Measurements from ENCODE around the gene ADCY1.
"Not testable (repeated sequence)": the region's sequence is repeated elsewhere in the genome, so short reads cannot be mapped to it uniquely, and the experiment has no call there.

The ADCY1 gene

DNA sequence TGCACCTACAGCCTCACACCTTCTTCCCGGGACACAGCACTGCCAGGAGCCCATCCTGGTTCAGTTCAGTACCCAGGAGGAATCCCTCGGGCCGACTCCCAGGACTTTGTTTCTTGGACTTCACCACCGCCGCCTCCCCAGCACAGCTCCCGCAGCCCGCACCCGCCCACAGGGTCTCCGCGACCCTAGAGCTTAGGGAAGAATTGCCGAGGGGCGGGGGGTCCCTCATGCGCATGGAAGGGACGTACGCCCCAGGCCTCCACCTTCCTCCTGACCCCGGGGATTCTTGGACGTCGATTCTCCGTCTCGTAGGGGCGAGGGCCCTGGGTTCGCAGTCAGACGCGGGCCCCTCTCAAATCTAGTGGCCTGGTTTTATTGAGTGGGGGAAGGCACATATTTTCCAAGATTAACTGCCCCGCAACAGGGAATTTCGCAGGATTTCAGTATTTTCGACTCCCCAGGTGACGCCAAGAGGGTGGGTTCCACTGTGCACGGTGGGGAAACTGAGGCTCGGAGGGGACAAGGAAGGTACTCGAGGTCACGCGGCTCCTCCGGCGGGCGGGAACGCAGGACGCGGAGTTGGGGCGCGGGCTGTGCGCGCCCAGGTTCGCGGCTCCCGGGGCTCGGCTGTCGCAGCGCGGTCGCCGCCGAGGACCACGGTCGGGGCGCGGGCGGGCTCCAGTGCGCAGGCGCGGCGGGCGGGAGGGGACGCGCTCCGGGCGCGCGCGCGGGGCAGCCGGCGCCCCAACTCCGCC, at the start of gene ADCY1:
Gene ADCY1, plus strand, starts transcription at position 708 of the 755 bp plus-strand sequence. CDS start 176 bp downstream, outside the sequence.
- DNase-seq (ENCODE audit: low read depth) = no peak

DNA sequence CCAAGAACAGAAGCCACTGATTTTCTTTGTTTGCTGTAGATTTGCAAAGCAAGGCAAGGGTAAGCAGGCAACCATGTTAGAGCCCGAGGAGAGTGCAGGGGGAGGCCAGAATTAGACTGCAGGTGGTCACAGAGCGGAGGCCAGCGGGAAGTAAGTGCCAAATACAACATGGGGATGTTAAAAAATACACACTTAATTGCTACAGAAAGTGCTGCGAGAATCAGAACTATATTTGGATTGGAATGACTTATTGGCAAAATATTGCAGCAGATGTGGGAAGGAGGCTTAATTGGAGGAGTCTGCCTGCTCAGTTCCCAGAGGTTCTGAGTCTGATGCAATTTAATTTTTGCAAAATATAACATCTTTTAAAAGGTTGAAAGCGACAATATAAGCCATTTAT, 49.7 kb upstream of the ADCY1 start:
- no peak for DNase-seq (ENCODE audit: low read depth)

DNA sequence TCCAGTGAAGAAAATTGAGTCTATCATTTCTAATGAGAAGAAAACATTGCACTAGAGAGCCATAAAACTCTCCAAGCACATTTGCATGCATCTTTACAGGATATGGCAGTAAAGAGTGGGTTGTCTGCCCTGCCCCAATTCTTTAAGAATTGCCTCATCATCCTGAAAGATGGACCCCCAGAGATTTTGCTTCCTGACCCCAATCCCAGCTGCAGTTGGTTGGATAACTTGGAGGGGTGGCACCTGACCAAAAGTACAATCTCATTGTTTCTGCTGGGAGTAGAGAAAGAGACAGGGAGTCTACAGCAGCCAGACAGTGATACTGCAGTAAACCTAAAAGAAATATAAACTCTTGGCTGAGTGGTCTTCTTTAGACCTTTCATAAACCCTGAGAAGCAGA, 49.1 kb upstream of the ADCY1 start:
- DNase-seq (ENCODE audit: low read depth) = no peak

DNA sequence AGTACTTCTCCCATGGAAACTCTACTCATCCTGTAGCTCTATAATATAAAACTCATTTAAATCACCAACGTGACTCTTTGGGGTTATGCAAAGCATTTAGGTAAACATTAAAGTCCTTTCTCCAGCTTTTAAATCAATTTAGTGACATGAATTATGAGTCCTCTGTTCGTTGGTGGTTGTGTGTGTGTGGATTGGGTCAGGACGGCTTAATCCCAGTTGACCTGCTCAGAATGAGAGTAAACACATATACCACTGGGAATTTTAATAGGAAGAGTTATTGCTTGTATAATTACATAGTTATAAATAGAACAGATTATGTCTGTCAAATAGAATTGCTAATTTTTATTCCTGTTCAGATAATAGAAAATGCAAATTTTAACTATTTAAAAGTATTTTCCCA, 30.7 kb upstream of the ADCY1 start:
- no peak for DNase-seq (ENCODE audit: low read depth)

DNA sequence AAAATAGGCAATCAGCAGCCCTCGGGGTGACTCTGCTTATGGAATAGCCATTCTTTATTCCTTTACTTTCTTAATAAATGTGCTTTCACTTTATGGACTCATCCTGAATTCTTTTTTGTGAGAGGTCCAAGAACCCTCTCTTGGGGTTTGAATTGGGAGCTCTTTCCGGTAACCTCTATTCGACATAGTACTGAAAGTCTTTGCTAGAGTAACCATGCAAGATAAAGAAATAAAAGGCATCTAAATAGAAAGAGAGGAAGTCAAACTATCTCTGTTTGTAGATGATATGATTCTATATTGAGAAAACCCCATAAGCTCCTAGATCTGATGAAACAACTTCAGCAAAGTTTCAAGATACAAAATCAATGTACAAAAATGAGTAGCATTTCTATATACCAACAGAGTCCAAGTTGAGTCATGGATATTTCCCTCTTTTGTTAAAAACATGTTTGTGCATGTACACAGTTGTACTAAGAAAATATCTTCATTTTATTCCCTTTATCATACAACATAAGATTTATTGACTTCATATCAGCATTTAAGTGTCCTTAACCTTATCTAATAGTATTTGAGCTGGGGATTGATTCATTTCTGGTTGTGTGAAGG, 29.0 kb upstream of the ADCY1 start:
- DNase-seq (ENCODE audit: low read depth) = not testable (repeated sequence)

DNA sequence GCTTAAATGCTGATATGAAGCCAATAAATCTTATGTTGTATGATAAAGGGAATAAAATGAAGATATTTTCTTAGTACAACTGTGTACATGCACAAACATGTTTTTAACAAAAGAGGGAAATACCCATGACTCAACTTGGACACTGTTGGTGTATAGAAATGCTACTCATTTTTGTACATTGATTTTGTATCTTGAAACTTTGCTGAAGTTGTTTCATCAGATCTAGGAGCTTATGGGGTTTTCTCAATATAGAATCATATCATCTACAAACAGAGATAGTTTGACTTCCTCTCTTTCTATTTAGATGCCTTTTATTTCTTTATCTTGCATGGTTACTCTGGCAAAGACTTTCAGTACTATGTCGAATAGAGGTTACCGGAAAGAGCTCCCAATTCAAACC, 25.3 kb upstream of the ADCY1 start:
- not testable (repeated sequence) for DNase-seq (ENCODE audit: low read depth)

DNA sequence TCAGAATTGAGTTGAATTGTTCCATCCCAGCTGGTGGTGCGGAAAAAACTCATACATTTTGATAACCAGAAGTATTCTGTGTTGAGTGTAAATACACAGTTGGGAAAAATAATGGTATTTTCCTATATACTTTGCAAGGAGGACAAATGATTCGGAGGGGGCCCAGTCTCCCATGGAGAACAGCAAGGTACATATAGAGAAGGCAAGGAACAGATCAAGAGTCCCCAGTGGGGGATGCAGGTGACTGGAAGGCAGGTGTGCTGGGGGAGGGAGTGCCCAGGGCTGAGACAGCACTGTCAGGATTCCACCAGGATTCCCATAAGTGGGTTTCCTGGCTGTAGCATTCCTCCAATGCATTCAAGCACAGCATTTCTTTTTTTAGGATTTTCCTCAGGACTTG, 10.8 kb upstream of the ADCY1 start:
- no peak for DNase-seq (ENCODE audit: low read depth)

DNA sequence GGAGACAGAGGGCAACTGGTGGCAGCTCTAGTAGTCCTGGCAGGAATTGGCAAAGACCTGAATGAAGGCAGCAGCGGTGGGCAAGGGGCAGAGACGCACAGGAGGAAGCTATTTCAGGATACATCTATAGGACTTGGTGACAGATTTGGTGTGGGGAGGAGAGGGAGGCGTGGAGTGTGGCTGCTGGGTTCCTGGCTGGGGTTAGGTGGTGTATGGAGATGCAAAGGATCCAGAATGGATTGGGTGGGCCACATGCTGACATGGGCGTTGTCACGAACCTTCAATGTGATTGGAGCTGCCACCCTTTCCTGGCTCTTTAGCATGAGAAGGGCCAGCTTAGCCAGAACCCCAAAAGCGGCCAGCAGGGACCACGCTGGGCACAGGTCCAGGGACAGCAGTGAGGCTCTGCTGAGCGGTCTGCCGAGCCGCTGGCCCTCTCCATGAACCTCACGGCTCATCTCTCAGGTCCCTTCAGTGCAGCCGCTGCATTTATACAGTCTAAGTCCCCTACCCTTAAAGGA, 10.2 kb upstream of the ADCY1 start:
- no peak for DNase-seq (ENCODE audit: low read depth)

DNA sequence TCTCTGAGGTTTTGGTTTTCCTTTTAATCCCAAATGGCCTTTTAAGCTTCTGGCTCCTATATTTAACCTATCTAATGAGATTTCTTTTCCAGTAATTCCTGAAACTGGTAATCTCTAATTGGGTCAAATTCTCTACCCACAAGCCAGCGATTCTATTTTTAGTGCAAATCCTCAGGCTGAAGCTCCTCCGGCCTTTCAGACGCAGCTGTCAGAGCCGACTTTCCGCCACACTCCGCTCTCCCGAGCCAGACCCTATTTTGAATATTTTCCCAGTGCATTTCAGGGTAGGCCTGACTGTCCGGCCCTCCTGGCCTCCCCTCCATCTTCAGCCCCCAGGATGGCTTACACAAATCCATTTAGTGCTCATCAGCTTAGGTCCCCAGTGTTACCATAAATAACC, 9.7 kb upstream of the ADCY1 start:
- no peak for DNase-seq (ENCODE audit: low read depth)

DNA sequence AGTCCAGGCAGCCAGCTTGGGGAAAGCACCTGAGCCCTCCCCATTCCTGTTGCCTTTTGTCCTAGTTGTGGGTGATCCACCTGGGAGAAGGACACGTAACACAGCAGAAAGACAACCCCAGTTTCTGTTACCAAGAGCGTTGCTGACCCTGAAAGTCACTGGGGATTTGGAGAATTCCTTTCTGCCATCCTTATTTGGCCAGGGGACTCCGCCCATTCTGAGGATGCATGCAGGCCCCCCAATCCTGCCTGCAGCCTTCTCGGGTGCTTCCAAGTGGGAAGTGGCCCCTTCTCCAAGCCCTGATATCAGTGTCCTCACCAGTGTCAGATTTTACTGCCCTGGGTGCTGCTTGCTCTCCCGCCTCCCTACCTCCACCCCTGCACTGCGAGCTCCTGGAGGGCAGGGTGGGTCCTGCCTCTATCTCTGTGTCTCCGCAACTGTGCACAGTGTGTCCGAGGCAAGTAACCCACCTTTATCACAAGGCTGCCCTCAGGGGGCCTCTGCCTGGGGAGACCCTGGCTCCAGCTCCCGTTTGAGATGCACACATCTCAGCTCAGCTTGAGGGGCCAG, 9.2 kb upstream of the ADCY1 start:
- no peak for DNase-seq (ENCODE audit: low read depth)

DNA sequence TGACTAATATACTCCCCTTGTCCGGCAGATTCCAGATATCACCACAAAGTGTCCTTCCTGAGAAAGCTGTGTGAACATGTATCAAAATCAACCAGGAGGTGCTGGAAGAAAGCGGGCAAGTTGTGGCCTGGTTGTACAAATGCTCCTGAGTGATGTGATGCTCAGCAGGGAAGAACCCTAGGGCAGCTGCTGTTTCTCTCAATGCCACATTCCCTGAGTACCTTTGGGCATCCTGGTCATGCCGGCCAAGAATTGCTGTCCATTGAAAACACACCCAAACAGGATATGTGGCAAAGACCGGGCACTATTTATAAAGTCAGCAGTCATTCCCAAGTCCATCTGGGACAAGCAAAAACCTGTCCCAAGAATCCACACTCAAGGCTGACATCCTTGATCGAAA, 7.8 kb upstream of the ADCY1 start:
- DNase-seq (ENCODE audit: low read depth) = no peak

DNA sequence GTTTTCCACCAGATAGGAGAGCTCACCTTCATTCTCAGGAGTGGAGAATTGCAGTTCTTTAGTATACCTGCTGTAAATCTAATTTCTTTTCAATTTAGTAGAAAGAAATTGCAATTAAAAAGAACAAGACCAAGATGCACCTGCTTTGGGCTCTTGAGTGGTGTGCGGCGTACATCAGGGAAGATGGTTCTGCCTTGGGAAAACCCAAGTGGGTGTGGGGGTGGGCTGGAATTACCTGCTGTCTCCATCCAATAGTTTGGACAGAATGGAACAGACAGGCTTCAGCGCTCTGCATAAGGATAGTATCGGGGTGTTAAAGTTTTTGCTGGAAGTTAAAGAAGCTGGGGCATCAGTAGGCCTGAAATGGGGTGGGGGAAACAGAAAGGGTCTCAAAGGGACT, 7.2 kb upstream of the ADCY1 start:
- DNase-seq (ENCODE audit: low read depth) = no peak

DNA sequence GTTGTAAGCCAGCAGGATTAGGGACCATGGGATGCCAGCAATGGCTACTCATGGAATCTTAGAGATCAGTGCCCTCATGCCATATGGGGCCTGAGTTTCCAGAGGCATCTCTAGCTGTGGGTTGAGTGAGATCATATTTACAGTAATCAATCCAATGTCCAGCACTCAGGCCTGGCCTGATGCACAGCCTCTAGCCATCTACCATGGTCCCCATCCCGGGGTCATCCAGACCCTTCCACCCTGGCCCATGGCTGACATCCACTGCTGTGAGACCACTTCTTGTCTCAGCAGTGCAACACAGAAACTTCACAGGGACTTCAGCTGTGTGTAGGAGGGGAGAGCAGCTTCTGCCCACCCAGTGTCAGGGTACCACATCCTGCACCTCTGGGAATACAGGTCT, 6.5 kb upstream of the ADCY1 start:
- no peak for DNase-seq (ENCODE audit: low read depth)

DNA sequence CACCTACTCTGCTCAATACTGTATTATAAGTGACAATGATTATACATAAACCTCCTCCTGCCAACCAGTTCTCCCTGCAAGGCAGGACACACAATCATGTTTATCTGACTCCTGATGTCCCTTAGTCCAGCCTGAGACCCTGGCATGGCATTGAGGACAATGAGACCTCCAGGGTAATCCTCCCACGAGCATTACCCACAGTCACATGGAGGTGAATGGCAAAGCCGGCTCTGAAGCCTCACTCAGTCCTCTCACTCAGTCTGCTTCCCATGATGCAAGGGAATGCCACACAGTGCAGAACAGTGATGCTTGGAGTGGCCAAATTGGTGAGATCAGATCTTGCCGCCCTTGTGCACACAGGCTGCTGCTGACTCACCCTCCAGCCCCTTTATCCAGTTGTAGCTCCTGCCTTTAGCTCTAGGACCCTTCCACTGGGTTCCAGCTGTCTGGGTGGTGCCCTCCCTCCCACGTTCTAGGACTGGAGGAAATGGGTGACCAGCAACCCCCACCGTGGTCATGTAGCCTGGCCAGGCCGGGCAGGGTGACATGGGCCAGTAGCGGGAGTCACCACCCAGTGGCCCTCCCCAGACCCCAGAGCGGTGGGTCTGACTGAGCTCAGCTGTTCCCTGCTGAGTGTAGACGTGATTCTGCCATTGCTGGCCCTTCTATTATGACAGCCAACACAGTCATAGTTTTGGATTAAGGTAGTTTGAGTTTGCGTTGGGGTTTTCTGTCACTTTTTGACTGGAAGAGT, 5.5 kb upstream of the ADCY1 start:
- DNase-seq (ENCODE audit: low read depth) = no peak

DNA sequence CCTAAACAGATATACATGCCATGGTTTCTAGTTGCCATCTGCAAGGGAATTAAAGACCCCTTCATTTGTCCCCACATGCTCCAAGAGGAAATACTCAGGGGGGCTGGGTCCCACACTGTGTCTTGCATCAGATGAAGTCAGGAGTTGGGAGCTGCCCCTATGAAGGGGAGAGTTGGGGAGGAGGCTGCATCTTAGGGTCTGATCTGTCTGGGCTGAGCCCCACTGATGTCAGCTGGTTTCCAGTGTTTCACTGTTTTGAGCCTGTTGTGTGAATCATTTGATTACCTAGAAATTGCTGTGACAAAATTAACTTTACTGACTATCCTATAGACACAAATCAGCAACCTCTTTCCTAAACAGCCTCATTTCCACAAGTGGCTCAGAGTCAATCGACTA, 4.9 kb upstream of the ADCY1 start:
- DNase-seq (ENCODE audit: low read depth) = no peak

DNA sequence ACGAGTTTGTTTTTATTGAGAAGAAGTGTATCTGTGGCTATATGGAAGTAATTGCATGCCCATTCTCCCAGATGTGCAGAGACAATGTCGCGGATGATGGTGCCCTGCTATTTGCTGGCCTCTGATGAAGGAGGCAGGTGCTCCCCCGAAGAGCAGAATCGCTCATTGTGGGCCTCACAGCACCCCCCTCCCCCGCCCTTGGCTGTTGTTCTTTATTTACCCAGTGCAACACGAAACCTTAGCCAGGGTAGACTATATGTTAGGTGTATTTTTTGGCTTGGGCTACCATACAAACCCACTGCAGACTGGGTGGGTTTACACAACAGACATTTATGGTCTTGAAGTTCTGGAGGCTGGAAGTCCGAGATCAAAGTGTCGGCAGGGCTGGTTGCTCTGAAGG, 3.4 kb upstream of the ADCY1 start:
- no peak for DNase-seq (ENCODE audit: low read depth)

DNA sequence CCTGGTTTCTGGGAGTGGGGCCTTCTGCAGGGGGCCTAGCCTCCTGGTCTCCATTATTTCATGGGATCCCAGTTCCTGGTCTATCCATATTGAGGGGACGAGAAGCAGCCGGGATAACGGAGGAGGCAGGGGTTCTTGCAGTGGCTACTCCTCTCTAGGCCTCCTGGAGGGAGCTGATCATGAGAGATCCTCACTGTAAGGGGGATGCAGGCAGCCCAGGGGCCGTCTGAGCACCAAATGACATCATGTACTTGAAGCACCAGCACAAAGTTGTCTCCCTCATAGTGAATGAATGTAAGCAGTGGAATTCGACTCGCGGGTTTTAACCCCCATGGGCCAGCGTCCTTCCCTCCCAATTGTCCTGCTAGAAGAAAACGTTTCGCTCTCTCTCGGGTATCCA, 964 bp upstream of the ADCY1 start:
- DNase-seq (ENCODE audit: low read depth) = no peak

DNA sequence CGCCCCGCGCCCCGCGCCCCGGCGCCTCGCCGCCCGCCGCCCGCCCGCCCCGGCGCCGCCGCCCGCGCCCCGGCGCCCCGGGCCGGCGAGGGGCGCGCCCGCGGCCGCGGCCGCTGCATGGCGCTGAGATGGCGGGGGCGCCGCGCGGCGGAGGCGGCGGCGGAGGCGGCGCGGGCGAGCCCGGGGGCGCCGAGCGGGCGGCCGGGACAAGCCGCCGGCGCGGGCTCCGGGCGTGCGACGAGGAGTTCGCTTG, 174 bp downstream of the ADCY1 start:
- DNase-seq (ENCODE audit: low read depth) = no peak

DNA sequence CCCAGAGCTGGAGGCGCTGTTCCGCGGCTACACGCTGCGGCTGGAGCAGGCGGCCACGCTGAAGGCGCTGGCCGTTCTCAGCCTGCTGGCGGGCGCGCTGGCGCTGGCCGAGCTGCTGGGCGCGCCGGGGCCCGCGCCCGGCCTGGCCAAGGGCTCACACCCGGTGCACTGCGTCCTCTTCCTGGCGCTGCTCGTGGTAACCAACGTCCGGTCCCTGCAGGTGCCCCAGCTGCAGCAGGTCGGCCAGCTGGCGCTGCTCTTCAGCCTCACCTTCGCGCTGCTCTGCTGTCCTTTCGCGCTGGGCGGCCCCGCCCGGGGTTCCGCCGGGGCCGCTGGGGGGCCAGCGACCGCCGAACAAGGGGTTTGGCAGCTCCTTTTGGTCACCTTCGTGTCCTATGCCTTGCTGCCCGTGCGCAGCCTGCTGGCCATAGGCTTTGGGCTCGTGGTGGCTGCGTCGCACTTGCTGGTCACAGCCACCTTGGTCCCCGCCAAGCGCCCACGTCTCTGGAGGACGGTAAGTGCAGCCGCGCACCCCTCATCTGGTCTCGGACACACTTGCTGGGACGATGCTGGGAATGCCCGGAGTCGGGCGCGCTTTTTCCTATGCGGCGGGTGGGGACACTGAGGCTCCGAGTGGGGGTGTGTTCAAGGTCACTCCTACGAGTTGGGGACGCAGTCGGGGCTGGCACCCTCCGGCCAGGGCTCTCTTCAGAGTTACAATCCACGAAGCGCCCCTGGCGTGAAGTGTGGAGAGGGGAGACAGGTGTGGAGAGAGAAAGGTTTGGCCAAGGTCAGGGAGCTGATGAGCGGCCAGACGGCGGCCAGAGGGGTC, 717 bp downstream of the ADCY1 start:
- DNase-seq (ENCODE audit: low read depth) = peak; percentile 5

DNA sequence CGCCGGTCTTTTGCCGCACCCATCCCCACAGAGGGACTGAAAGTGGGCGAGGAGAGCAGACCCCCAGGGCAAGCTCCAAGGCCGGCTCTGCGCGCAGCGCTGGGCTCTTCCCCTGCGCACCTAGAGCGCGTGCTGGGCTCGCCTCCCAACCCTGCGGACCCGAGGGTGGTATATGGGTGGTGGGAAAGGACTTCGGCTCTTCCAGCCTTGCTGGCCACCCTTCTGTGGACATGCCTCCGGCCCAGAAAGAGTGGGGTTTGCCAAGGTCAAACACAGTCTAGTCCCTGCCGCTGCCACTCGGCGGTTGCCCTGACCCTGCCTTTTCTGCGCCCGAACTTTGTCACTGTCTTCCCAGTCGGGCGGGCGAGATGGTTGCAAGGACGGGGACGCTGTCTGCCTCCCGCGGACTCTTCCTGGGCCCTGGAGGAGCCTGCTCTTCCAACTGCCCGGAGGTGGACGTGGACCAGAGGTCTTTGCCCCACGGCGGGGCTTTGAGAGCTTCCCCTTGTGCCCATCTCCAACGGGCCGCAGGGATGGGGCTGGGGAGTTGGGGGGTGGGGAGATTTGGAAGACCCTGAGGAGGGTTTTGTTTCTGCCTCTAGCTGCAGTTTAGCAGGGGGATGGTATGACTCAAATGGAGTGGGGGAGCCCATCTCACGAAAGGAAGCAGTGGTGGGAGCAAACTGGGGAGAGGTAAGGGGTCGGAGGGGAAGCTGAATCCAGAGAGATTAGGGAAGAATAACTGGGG, 1.5 kb downstream of the ADCY1 start:
- no peak for DNase-seq (ENCODE audit: low read depth)

DNA sequence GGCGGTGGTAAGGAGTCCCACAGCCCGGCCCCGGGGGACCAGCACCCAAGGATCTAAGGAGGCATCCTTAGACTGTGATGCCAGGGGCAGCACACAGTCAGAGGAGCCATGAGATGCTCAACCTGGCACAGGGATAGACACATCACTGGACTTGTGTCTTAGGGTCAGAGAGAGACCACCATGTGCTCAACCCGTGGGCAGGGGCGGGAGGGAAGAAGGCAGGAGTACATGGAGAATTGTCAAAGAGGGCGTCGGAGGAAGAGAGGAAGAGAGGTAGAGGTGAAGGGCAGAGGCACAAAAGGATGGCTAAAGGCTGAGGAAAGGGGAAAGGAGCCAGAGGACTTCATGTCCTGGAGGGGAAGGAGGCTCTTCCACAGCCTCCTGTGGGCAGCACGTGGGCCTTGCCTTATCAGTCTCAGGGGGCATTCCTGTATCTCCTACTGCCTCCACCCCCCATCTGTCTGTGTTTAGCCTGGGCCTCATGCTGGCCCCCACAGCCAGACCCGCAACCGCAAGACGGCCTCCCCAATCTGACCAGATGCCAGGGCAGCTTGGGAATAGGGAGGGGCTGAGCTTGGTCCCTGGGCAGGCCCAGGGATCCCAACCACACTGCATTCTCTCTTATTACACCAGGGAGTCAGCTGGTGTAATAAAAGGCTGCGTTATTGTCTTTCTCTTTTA, 2.2 kb downstream of the ADCY1 start:
- DNase-seq (ENCODE audit: low read depth) = peak; percentile 9
